ENCODE measurements around the gene GLB1L.

The GLB1L gene

DNA sequence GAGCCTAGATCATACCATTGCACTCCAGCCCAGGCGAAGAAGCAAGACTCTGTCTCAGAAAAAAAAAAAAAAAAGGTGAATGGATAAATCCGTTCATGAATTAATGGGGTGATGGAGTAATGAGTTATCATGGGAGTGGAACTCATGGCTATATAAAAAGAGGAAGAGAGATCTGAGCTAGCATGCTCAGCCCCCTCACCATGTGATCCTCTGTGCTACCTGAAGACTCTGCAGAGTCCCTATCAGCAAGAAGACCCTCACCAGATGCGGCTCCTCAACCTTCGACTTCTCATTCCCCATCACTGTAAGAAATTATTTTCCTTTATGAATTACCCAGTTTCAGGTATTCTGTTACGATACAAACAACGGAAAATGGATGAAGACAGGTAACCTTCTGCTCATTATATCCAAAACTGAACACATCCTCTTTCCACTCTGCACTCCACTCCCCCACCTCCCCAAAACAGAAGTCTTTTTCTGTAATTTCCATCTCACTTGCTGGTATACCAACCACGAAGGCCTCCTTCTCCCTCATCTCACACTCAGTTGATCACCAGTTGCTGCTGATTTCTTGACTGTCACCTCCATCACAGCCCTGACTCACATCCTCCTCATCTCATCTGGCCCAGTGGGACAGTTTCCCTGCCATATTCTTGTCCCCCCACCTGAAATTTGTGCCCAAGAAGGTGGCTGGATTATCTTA is 58.3 kb downstream of the GLB1L start:
- H3K9ac ChIP-seq (ENCODE audit: low read length), result no peak overlapping the region
- H4K20me1 ChIP-seq (ENCODE audit: insufficient read depth, low read length), result no peaks in the 10 kb centered on the region
- no peak overlapping the region for H3K27ac ChIP-seq (ENCODE audit: low read length)
- no peak overlapping the region for H3K4me3 ChIP-seq (ENCODE audit: low read length)
- 0 out of 2 replicates have a peak, but pooled peaks cover 4% of the 10 kb centered on the region for H3K36me3 ChIP-seq (replicated peaks; ENCODE audit: insufficient read depth, low read length)
- TF ChIP-seq EZH2phosphoT487 (IDR thresholded peaks at IDR 0.05; ENCODE audit: low read length) (no peak), EZH2 (optimal IDR thresholded peaks at IDR 0.05; ENCODE audit: low read depth, low read length) (no peak)
- TF ChIP-seq, protein P1, sequence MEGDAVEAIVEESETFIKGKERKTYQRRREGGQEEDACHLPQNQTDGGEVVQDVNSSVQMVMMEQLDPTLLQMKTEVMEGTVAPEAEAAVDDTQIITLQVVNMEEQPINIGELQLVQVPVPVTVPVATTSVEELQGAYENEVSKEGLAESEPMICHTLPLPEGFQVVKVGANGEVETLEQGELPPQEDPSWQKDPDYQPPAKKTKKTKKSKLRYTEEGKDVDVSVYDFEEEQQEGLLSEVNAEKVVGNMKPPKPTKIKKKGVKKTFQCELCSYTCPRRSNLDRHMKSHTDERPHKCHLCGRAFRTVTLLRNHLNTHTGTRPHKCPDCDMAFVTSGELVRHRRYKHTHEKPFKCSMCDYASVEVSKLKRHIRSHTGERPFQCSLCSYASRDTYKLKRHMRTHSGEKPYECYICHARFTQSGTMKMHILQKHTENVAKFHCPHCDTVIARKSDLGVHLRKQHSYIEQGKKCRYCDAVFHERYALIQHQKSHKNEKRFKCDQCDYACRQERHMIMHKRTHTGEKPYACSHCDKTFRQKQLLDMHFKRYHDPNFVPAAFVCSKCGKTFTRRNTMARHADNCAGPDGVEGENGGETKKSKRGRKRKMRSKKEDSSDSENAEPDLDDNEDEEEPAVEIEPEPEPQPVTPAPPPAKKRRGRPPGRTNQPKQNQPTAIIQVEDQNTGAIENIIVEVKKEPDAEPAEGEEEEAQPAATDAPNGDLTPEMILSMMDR (IDR thresholded peaks at IDR 0.05; ENCODE audit: low read length), result no peak
- no peak overlapping the region for H2AFZ ChIP-seq (ENCODE audit: low read length)
- H3K9me3 ChIP-seq (replicated peaks; ENCODE audit: insufficient read depth, low read length), result no peaks in the 10 kb centered on the region
- H3K79me2 ChIP-seq (ENCODE audit: low read length), result no peaks in the 10 kb centered on the region
- no peaks in the 10 kb centered on the region for H3F3A ChIP-seq (ENCODE audit: insufficient read depth, low read length)
- H3K4me1 ChIP-seq (ENCODE audit: low read length), result no peaks in the 10 kb centered on the region
- no peak for DNase-seq
- H3K9me2 ChIP-seq (replicated peaks; ENCODE audit: insufficient read depth, low read length), result no peaks in the 10 kb centered on the region
- no peak overlapping the region for H3K4me2 ChIP-seq (ENCODE audit: low read depth, low read length)
- H3K27me3 ChIP-seq (replicated peaks; ENCODE audit: insufficient read depth, low read length), result no peaks in the 10 kb centered on the region

All from MM.1S (cell line).